HG02970 (cell line): ENCODE measurements around the gene FUCA1.
"Not testable (repeated sequence)": the region's sequence is repeated elsewhere in the genome, so short reads cannot be mapped to it uniquely, and the experiment has no call there.

Source experiments
- ATAC-seq: cut with Tn5 transposase; IDR thresholded peaks from one replicate; pipeline ENCODE4 v1.9.1; 2021; ENCODE audit warnings: mild to moderate bottlenecking, moderate library complexity, moderate number of reproducible peaks; ENCODE audit not compliant: unreplicated experiment, low FRiP score

The FUCA1 gene

GRCh38 chr1:23896491-23896890 lies 28.4 kb upstream of the FUCA1 start:
- no peak for ATAC-seq

- no peak for ATAC-seq
Observed at GRCh38 chr1:23895993-23896392, 27.9 kb upstream of the FUCA1 start.

GRCh38 chr1:23895082-23895481 lies 27.0 kb upstream of the FUCA1 start:
- ATAC-seq: no peak

GRCh38 chr1:23889074-23889473 lies 21.0 kb upstream of the FUCA1 start:
- no peak for ATAC-seq

- ATAC-seq: no peak
Observed at GRCh38 chr1:23885222-23885621, 17.1 kb upstream of the FUCA1 start.

GRCh38 chr1:23882746-23883145 lies 14.7 kb upstream of the FUCA1 start:
- no peak for ATAC-seq

GRCh38 chr1:23879809-23880208 lies 11.7 kb upstream of the FUCA1 start:
- ATAC-seq: no peak

- no peak for ATAC-seq
Observed at GRCh38 chr1:23878668-23879067, 10.6 kb upstream of the FUCA1 start.

GRCh38 chr1:23875382-23875781 lies 7.3 kb upstream of the FUCA1 start:
- no peak for ATAC-seq

GRCh38 chr1:23872421-23872820 lies 4.3 kb upstream of the FUCA1 start:
- ATAC-seq: no peak

GRCh38 chr1:23869051-23869450 lies 961 bp upstream of the FUCA1 start:
- ATAC-seq: no peak

GRCh38 chr1:23868557-23869016 lies 497 bp upstream of the FUCA1 start:
- ATAC-seq: no peak

- ATAC-seq: no peak
Observed at GRCh38 chr1:23867542-23867894, 572 bp downstream of the FUCA1 start.

GRCh38 chr1:23865543-23865930 lies 2.6 kb downstream of the FUCA1 start:
- ATAC-seq: no peak

- ATAC-seq: no peak
Observed at GRCh38 chr1:23864801-23865542, 3.1 kb downstream of the FUCA1 start.

GRCh38 chr1:23862640-23863039 lies 5.5 kb downstream of the FUCA1 start:
- no peak for ATAC-seq

- no peak for ATAC-seq
Observed at GRCh38 chr1:23854568-23854967, 13.5 kb downstream of the FUCA1 start.

GRCh38 chr1:23853124-23853523 lies 15.0 kb downstream of the FUCA1 start:
- ATAC-seq: not testable (repeated sequence)

- ATAC-seq: not testable (repeated sequence)
Observed at GRCh38 chr1:23851406-23851805, 16.7 kb downstream of the FUCA1 start.

GRCh38 chr1:23848673-23849616 lies 19.1 kb downstream of the FUCA1 start:
- ATAC-seq: no peak

- ATAC-seq: not testable (repeated sequence)
Observed at GRCh38 chr1:23847482-23848095, 20.5 kb downstream of the FUCA1 start.
